OCI-LY7 (cell line): ENCODE measurements around the gene CEP63. TPM values are rescaled to one million over a fixed set of nuclear protein-coding genes. Genes with fewer than 3 reads are reported as not detected.

Experiments used
- BruUV-seq: library from RNA; stranded (reverse); fragments of 400-500 nt; replicated peaks from 2 replicates; lab custom pipeline; 2021; lab: Mats Ljungman, UMichigan
- CTCF ChIA-PET: fragments of 300-600 bp; sonication (Branson Sonifier 250); formaldehyde crosslinking; loops from one replicate; lab custom pipeline; 2022; ENCODE audit warnings: antibody characterized with exemption; ENCODE audit not compliant: unreplicated experiment; lab: Charles Lee
- POLR2A ChIA-PET: fragments of 300-600 bp; sonication (Branson Sonifier 250); formaldehyde crosslinking; loops from one replicate; lab custom pipeline; 2022; ENCODE audit warnings: antibody characterized with exemption; lab: Charles Lee
- DNase-seq: peaks from one replicate; pipeline ENCODE4 v3.0.0-alpha.2; 2015; ENCODE audit warnings: low spot score
- H2AFZ ChIP-seq: fragments of 200-600 bp; sonication (generic), shearing (Covaris generic); 2 replicates; pipeline ENCODE4 v1.6.1; 2014; ENCODE audit warnings: mild to moderate bottlenecking, antibody characterized with exemption, low read length, moderate library complexity
- H3K27ac ChIP-seq: fragments of 200-600 bp; sonication (generic); 2 replicates; pipeline ENCODE4 v1.5.1; 2014; ENCODE audit warnings: mixed run types, low read depth, mild to moderate bottlenecking, moderate library complexity, low read length, inconsistent platforms; ENCODE audit not compliant: poor library complexity, severe bottlenecking
- H3K36me3 ChIP-seq: fragments of 200-600 bp; sonication (generic); 2 replicates; pipeline ENCODE4 v1.6.1; 2014; ENCODE audit warnings: mild to moderate bottlenecking, antibody characterized with exemption, low read length, moderate library complexity, mixed read lengths; ENCODE audit not compliant: insufficient read depth
- H3K4me1 ChIP-seq: fragments of 200-600 bp; sonication (generic); 2 replicates; pipeline ENCODE4 v1.5.1; 2014; ENCODE audit warnings: mild to moderate bottlenecking, low read length; ENCODE audit not compliant: insufficient read depth, poor library complexity, severe bottlenecking
- H3K4me2 ChIP-seq: fragments of 200-600 bp; sonication (generic); 2 replicates; pipeline ENCODE4 v1.6.1; 2014; ENCODE audit warnings: mild to moderate bottlenecking, low read length
- H3K4me3 ChIP-seq: fragments of 200-600 bp; sonication (generic); 2 replicates; pipeline ENCODE4 v1.5.1; 2014; ENCODE audit warnings: mild to moderate bottlenecking, low read depth, low read length; ENCODE audit not compliant: poor library complexity, severe bottlenecking
- H3K79me2 ChIP-seq: fragments of 200-600 bp; sonication (generic); 2 replicates; pipeline ENCODE4 v1.6.1; 2016; ENCODE audit warnings: low read depth, mild to moderate bottlenecking, low read length, moderate library complexity, mixed read lengths; ENCODE audit not compliant: insufficient read depth
- H3K9me2 ChIP-seq: fragments of 200-600 bp; sonication (generic); 2 replicates; pipeline ENCODE4 v1.6.1; 2016; ENCODE audit warnings: mild to moderate bottlenecking, low read length, mixed read lengths; ENCODE audit not compliant: insufficient read depth
- H3K9me3 ChIP-seq: fragments of 200-600 bp; sonication (generic); 2 replicates; pipeline ENCODE4 v1.6.1; 2014; ENCODE audit warnings: mild to moderate bottlenecking, mixed run types, low read length, mixed read lengths
- H4K20me1 ChIP-seq: fragments of 200-600 bp; sonication (generic); 2 replicates; pipeline ENCODE4 v1.6.1; 2014; ENCODE audit warnings: mild to moderate bottlenecking, antibody characterized with exemption, low read length, moderate library complexity, mixed read lengths; ENCODE audit not compliant: insufficient read depth
- EZH2phosphoT487 ChIP-seq: fragments of 200-600 bp; sonication (generic); IDR thresholded peaks from 2 replicates; pipeline ENCODE4 v1.6.1; 2018; ENCODE audit warnings: low read depth, borderline replicate concordance, mild to moderate bottlenecking, mixed run types, antibody characterized with exemption, low read length, moderate library complexity, mixed read lengths
- intact Hi-C: fragments of 100-400 bp; cut with micrococcal nuclease; formaldehyde crosslinking; loops from one replicate; pipeline ENCODE4 v1.10.0; 2022; ENCODE audit not compliant: unreplicated experiment
- total RNA-seq, 2 experiments: library from RNA; depleted of rRNA in 1 of 2; stranded (reverse); fragments of >200 nt in 1 of 2; shearing (Covaris generic) in 1 of 2; gene quantifications; 2 replicates each; pipeline ENCODE4 v1.2.3, GENCODE V29; 2014 to 2022
- TF ChIP-seq, protein P1 (sequence below): fragments of 200-600 bp; sonication (generic); conservative IDR thresholded peaks from 2 replicates; pipeline ENCODE4 v1.5.1; 2014; ENCODE audit warnings: mild to moderate bottlenecking, antibody characterized with exemption, low read length, moderate library complexity, mixed read lengths

CEP63 gene
- total RNA-seq, 2 experiments from 2014 or later, result 42.8 to 45.7 TPM

- intact Hi-C loops, result loop anchor here (10.0 kb wide), 1 partner anchor 146 kb away; no protein-coding TSS in a partner anchor
- TF ChIP-seq EZH2phosphoT487, result no peak
- TF ChIP-seq, protein P1, sequence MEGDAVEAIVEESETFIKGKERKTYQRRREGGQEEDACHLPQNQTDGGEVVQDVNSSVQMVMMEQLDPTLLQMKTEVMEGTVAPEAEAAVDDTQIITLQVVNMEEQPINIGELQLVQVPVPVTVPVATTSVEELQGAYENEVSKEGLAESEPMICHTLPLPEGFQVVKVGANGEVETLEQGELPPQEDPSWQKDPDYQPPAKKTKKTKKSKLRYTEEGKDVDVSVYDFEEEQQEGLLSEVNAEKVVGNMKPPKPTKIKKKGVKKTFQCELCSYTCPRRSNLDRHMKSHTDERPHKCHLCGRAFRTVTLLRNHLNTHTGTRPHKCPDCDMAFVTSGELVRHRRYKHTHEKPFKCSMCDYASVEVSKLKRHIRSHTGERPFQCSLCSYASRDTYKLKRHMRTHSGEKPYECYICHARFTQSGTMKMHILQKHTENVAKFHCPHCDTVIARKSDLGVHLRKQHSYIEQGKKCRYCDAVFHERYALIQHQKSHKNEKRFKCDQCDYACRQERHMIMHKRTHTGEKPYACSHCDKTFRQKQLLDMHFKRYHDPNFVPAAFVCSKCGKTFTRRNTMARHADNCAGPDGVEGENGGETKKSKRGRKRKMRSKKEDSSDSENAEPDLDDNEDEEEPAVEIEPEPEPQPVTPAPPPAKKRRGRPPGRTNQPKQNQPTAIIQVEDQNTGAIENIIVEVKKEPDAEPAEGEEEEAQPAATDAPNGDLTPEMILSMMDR, result no peak
Observed at GRCh38 chr3:134608771-134609435, 123.0 kb downstream of the CEP63 start.

DNA sequence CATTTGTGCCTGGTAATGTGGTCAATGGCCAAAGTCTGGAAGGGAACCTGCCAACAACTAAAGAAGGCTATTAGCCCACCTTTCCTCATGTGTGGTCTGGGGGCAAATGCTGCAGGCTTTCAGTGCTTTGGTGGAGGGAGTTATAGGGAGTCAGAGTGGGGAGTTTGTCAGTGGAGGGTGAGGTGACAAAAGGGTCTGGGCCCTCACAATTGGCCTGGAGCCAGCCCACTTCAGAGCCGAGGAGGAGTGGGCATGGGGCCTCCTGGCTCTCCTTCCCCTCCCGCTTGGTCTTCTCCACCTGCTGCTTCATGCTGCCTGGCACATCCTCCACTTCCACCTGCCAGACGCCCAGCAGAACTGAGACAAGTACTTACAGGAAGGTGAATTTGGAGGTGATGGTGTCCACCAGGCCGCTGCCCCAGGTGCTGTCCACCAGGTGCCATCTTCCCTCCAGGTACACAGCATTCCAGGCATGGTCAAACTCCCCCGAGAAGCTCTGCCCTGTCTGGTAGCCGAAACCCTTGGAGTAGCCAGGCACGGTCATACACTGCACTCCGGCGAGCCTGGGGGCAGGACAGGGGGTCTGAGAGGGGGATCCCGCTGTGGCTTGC, 124.1 kb downstream of the CEP63 start:
- Histone ChIP-seq H3K4me1 (no peaks in the 10 kb centered on the region), H3K27ac (no peak overlapping the region), H4K20me1 (no peaks in the 10 kb centered on the region), H3K9me2 (no peaks in the 10 kb centered on the region), H3K36me3 (no peaks in the 10 kb centered on the region), H3K4me3 (no peak overlapping the region), H3K4me2 (no peak overlapping the region), H3K9me3 (no peaks in the 10 kb centered on the region), H2AFZ (no peak overlapping the region), H3K79me2 (no peaks in the 10 kb centered on the region)
- TF ChIP-seq, protein P1, result no peak
- TF ChIP-seq EZH2phosphoT487, result no peak
- no peak for DNase-seq
- no TSS peak for BruUV-seq
- CTCF ChIA-PET, result no interaction called here
- intact Hi-C loops, result loop anchor here (10.0 kb wide), 1 partner anchor 145 kb away; no protein-coding TSS in a partner anchor
- POLR2A ChIA-PET, result no interaction called here

More at GRCh38 chr3:134608771-134609435, 123.0 kb downstream of the CEP63 start:
- ChIA-PET CTCF (no interaction called here), POLR2A (no interaction called here)
- Histone ChIP-seq H3K4me2 (no peak overlapping the region), H3K27ac (no peak overlapping the region), H3K9me2 (no peaks in the 10 kb centered on the region), H2AFZ (no peak overlapping the region), H3K4me3 (no peak overlapping the region), H3K36me3 (no peaks in the 10 kb centered on the region), H4K20me1 (no peaks in the 10 kb centered on the region), H3K4me1 (no peaks in the 10 kb centered on the region), H3K79me2 (no peaks in the 10 kb centered on the region), H3K9me3 (no peaks in the 10 kb centered on the region)
- no TSS peak for BruUV-seq
- DNase-seq, result no peak
